ENCODE data around the gene GCN1.

DNA sequence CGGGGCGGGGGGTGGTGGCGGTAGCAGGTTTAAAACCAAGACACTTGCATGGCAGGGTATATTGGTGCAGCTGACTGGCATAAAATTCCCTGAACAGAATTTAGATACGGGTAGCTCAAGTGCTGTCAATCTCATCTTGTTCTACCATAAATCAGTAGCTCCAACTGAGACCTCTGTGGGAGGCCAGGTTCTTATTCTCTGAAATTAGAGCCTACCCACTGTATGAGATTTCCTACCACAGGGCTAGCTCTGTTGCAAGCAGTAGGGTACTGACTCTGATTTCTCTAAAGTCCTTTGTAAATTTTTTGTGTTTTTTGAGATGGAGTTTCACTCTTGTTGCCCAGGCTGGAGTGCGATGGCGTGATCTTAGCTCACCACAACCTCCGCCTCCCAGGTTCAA, 9.7 kb upstream of the GCN1 start:
- TF ChIP-seq, protein P1, sequence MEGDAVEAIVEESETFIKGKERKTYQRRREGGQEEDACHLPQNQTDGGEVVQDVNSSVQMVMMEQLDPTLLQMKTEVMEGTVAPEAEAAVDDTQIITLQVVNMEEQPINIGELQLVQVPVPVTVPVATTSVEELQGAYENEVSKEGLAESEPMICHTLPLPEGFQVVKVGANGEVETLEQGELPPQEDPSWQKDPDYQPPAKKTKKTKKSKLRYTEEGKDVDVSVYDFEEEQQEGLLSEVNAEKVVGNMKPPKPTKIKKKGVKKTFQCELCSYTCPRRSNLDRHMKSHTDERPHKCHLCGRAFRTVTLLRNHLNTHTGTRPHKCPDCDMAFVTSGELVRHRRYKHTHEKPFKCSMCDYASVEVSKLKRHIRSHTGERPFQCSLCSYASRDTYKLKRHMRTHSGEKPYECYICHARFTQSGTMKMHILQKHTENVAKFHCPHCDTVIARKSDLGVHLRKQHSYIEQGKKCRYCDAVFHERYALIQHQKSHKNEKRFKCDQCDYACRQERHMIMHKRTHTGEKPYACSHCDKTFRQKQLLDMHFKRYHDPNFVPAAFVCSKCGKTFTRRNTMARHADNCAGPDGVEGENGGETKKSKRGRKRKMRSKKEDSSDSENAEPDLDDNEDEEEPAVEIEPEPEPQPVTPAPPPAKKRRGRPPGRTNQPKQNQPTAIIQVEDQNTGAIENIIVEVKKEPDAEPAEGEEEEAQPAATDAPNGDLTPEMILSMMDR (IDR thresholded peaks at IDR 0.05) = no peak
- TF ChIP-seq POLR2A (IDR thresholded peaks at IDR 0.05) = no peak

All from heart left ventricle (tissue), 13 donors.